ENCODE results near the gene A1CF. TPM values are rescaled to one million over a fixed set of nuclear protein-coding genes. Genes with fewer than 3 reads are reported as not detected.
A peak's percentile ranks its signal among the peaks of the same experiment; 100 is the strongest.
"Not testable (repeated sequence)": the region's sequence is repeated elsewhere in the genome, so short reads cannot be mapped to it uniquely, and the experiment has no call there.

A1CF gene
- total and polyA plus RNA-seq, 12 donors, result 0.04 to 0.07 (median 0.04) TPM; not detected in 9

DNA sequence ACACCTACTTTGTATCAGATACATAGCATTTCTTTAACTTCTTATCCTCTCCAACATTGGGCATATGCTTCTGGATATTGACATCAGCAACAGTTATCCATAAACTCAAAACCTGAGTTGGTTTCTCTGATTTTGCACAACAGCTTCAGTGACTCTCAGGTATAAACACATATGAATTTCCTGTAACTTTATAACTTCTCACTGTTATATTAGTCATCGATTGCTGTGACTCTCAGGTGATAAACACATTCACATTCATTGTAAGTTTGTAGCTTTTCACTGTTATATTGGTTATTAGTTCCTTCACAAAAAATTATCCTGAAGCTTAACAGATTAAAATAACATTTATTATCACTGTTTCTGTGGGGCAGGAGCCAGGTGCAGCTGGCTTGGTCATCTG is 88.7 kb downstream of the A1CF start:
- intact Hi-C loops (cut with DNase I), result no loop called here
- H3K4me3 ChIP-seq, result no peak overlapping the region
- no peaks in the 10 kb centered on the region for H3K36me3 ChIP-seq (replicated peaks in 1 of 2)
- WGBS, 4 donors, result 83 to 98% (median 88%) methylated on average over 1 of the region's 1 CpG
- TF ChIP-seq CTCF (IDR thresholded peaks at IDR 0.05) (no peak), POLR2A (IDR thresholded peaks at IDR 0.05) (no peak)
- no peak overlapping the region for H3K27ac ChIP-seq
- H3K9me3 ChIP-seq (replicated peaks in 1 of 3), result no peaks in the 10 kb centered on the region
- no peak for DNase-seq
- no peaks in the 10 kb centered on the region for H3K27me3 ChIP-seq
- H3K4me1 ChIP-seq (replicated peaks in 1 of 2), result no peaks in the 10 kb centered on the region

GRCh38 chr10:50794490-50794889 is 90.9 kb downstream of the A1CF start:
- no peak for TF ChIP-seq CTCF (IDR thresholded peaks at IDR 0.05)
- no peak for TF ChIP-seq POLR2A (IDR thresholded peaks at IDR 0.05)
- intact Hi-C loops (cut with DNase I), result no loop called here
- H3K27ac ChIP-seq, result no peak overlapping the region

GRCh38 chr10:50788951-50789945 is 96.2 kb downstream of the A1CF start:
- Histone ChIP-seq H3K36me3 (replicated peaks in 1 of 2) (no peaks in the 10 kb centered on the region), H3K27ac (no peak overlapping the region), H3K4me3 (no peak overlapping the region), H3K27me3 (no peaks in the 10 kb centered on the region), H3K4me1 (replicated peaks in 1 of 2) (no peaks in the 10 kb centered on the region), H3K9me3 (replicated peaks in 1 of 3) (no peaks in the 10 kb centered on the region)
- DNase-seq, result no peak
- intact Hi-C loops (cut with DNase I), result no loop called here
- TF ChIP-seq CTCF (IDR thresholded peaks at IDR 0.05) (peak in 5 of 6 experiments; percentile 9 to 27 (median 20)), POLR2A (IDR thresholded peaks at IDR 0.05) (no peak)
- 46 to 53% (median 48%) methylated on average over 1 of the region's 1 CpG for WGBS, 4 donors

More at GRCh38 chr10:50794490-50794889, 90.9 kb downstream of the A1CF start:
- no peak for DNase-seq
- Histone ChIP-seq H3K9me3 (replicated peaks in 1 of 3) (no peaks in the 10 kb centered on the region), H3K4me1 (replicated peaks in 1 of 2) (no peaks in the 10 kb centered on the region), H3K27me3 (no peaks in the 10 kb centered on the region), H3K36me3 (replicated peaks in 1 of 2) (no peaks in the 10 kb centered on the region), H3K4me3 (no peak overlapping the region)

DNA sequence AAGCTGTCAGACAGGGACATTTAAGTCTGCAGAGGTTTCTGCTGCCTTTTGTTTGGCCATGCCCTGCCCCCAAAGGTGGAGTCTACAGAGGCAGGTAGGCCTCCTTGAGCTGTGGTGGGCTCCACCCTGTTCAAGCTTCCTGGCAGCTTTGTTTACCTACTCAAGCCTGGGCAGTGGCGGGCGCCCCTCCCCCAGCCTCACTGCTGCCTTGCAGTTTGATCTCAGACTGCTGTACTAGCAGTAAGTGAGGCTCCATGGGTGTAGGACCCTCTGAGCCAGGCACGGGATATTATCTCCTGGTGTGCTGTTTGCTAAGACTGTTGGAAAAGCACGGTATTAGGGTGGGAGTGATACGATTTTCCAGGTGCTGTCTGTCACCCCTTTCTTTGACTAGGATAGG is 97.5 kb downstream of the A1CF start:
- intact Hi-C loops (cut with DNase I); H3K4me1 ChIP-seq (replicated peaks in 1 of 2); H3K4me3 ChIP-seq; H3K36me3 ChIP-seq (replicated peaks in 1 of 2); H3K27ac ChIP-seq; H3K27me3 ChIP-seq; H3K9me3 ChIP-seq (replicated peaks in 1 of 3); DNase-seq: not testable (repeated sequence)
- 60 to 76% (median 69%) methylated on average over 3 to 5 of the region's 5 CpGs for WGBS, 4 donors

DNA sequence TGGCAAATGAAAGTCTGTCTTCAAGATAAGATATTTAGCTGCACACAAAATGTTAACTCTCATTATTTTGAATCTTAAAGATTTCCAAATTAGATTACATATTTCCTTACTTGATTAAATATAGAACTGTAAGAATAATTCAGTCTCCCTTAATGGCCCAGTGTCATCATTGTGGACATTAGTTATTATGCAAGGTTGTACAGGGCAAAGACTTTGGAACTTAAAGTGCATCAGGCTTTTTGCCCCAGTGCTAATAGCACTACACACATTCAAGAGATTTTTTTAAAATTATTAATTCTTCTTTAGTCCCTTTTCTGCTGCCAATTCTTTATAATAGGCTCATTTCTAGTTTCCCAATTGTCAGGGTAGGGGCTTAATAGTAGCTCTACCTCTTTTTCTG is 103.4 kb downstream of the A1CF start:
- DNase-seq; H3K27ac ChIP-seq; intact Hi-C loops (cut with DNase I): not testable (repeated sequence)

GRCh38 chr10:50780036-50780435 is 105.4 kb downstream of the A1CF start:
- intact Hi-C loops (cut with DNase I); H3K4me1 ChIP-seq (replicated peaks in 1 of 2); H3K27ac ChIP-seq; H3K27me3 ChIP-seq; H3K4me3 ChIP-seq; DNase-seq; H3K36me3 ChIP-seq (replicated peaks in 1 of 2); H3K9me3 ChIP-seq (replicated peaks in 1 of 3): not testable (repeated sequence)
- 31 to 71% (median 59%) methylated on average over 1 of the region's 1 CpG for WGBS, 4 donors

More for the DNA sequence above, 103.4 kb downstream of the A1CF start:
- H3K9me3 ChIP-seq (replicated peaks in 1 of 3); H3K4me3 ChIP-seq; H3K36me3 ChIP-seq (replicated peaks in 1 of 2); H3K4me1 ChIP-seq (replicated peaks in 1 of 2); H3K27me3 ChIP-seq: not testable (repeated sequence)

DNA sequence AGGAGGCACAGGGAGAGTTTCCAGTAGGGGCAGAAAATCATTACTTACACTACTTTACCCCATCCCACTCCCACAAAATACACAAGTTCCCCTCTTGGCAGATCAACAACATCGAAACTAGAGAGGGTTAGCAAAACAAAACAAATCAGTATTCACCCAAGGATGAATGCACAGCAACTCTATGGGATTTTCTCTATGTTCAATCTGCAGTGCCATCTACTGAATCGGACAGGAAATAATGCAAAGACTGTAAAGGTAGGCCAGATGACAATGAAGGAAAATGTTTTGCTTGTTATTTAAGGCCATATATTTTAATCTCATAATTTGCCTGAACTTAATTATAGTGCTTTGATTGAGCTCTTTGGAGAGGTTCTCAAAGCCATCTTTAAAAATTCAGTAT is 110.6 kb downstream of the A1CF start:
- whole genome bisulfite sequencing, 4 donors, result 51 to 69% (median 57%) methylated on average over 2 of the region's 2 CpGs
- DNase-seq; H3K36me3 ChIP-seq (replicated peaks in 1 of 2); H3K4me1 ChIP-seq (replicated peaks in 1 of 2); H3K9me3 ChIP-seq (replicated peaks in 1 of 3); intact Hi-C loops (cut with DNase I); H3K27ac ChIP-seq; H3K27me3 ChIP-seq; H3K4me3 ChIP-seq: not testable (repeated sequence)

DNA sequence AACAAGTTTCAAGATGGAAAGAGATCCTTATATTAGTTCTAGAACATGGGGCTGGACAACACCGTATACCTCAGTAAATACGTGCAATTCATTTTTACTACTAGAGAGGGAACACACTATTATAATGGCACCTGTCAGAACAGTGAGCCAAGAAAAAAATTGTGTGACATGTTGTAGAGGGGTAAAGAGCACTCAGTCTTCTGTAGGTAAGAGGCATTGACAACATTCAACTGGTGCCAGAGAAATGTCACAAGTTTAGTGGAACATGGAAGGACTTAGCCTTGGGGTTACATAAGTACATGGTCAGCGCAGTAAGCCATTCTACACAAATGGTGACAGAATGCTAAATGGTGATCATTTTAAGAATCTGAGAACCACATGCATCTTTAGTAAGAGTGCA is 113.4 kb downstream of the A1CF start:
- H3K9me3 ChIP-seq (replicated peaks in 1 of 3); H3K4me3 ChIP-seq; H3K36me3 ChIP-seq (replicated peaks in 1 of 2); H3K27ac ChIP-seq; DNase-seq; H3K27me3 ChIP-seq; H3K4me1 ChIP-seq (replicated peaks in 1 of 2); intact Hi-C loops (cut with DNase I): not testable (repeated sequence)
- WGBS, 4 donors, result 86 to 93% (median 88%) methylated on average over 2 to 3 of the region's 3 CpGs
